ENCODE data around the gene PTCD2.
"Not testable (repeated sequence)": the region's sequence is repeated elsewhere in the genome, so short reads cannot be mapped to it uniquely, and the experiment has no call there.

The PTCD2 gene

GRCh38 chr5:72383280-72383679 is 63.1 kb downstream of the PTCD2 start:
- peak; percentile 82 for DNase-seq

- DNase-seq: no peak
These were observed 63.6 kb downstream of the PTCD2 start for GRCh38 chr5:72383726-72384125.

- no peak for DNase-seq
These were observed 66.5 kb downstream of the PTCD2 start for GRCh38 chr5:72386639-72387038.

- peak; percentile 89 for DNase-seq
These were observed 67.8 kb downstream of the PTCD2 start for GRCh38 chr5:72387985-72388384.

GRCh38 chr5:72388646-72389045 is 68.5 kb downstream of the PTCD2 start:
- no peak for DNase-seq

GRCh38 chr5:72390836-72391235 is 70.7 kb downstream of the PTCD2 start:
- DNase-seq: no peak

GRCh38 chr5:72392326-72392733 is 72.2 kb downstream of the PTCD2 start:
- DNase-seq: no peak

- no peak for DNase-seq
These were observed 72.9 kb downstream of the PTCD2 start for GRCh38 chr5:72393052-72393451.

GRCh38 chr5:72394688-72395087 is 74.5 kb downstream of the PTCD2 start:
- DNase-seq: peak; percentile 31

- no peak for DNase-seq
These were observed 77.7 kb downstream of the PTCD2 start for GRCh38 chr5:72397836-72398235.

GRCh38 chr5:72400950-72401349 is 80.8 kb downstream of the PTCD2 start:
- no peak for DNase-seq

GRCh38 chr5:72402381-72402890 is 82.3 kb downstream of the PTCD2 start:
- DNase-seq: no peak

GRCh38 chr5:72402959-72403628 is 82.9 kb downstream of the PTCD2 start:
- no peak for DNase-seq

GRCh38 chr5:72404771-72405170 is 84.6 kb downstream of the PTCD2 start:
- DNase-seq: not testable (repeated sequence)

- no peak for DNase-seq
These were observed 86.9 kb downstream of the PTCD2 start for GRCh38 chr5:72407078-72407477.

- DNase-seq: no peak
These were observed 87.4 kb downstream of the PTCD2 start for GRCh38 chr5:72407541-72407940.

GRCh38 chr5:72408127-72408526 is 88.0 kb downstream of the PTCD2 start:
- no peak for DNase-seq

- DNase-seq: no peak
These were observed 88.4 kb downstream of the PTCD2 start for GRCh38 chr5:72408603-72409002.

GRCh38 chr5:72410688-72411295 is 90.6 kb downstream of the PTCD2 start:
- peak; percentile 53 for DNase-seq

- DNase-seq: peak; percentile 54
These were observed 92.3 kb downstream of the PTCD2 start for GRCh38 chr5:72412283-72413055.

GRCh38 chr5:72415616-72416325 is 95.6 kb downstream of the PTCD2 start:
- no peak for DNase-seq

- no peak for DNase-seq
These were observed 97.3 kb downstream of the PTCD2 start for GRCh38 chr5:72417333-72418062.

Data from HCEC 1CT (cell line).